T-helper 22 cell (primary cell): Measurements from ENCODE around the gene TLN1.

Source experiments
- DNase-seq: peaks from one replicate; pipeline ENCODE4 v3.0.0-alpha.2; 2020; ENCODE audit warnings: low read depth

TLN1 gene

DNA sequence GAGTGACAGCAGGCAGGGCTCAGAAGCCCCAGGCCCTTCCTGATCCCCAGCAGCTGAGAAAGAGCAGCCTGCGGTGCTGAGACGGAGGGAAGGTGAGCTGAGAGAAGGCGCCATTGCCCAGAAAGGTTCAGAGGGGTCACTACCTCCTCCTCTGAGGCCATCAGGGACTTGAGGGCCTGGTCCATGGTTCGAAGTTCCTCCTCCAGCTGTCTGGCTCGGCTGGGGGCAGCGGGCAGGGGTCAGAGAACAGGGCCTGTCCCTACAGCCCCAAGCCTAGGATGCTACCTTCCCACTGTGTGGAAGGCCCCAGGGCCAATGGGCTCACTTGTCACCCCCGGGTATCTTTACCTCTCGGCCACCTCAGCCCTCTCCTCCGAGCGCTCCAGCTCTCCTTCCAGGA, 47.1 kb downstream of the TLN1 start:
- DNase-seq: no peak

- no peak for DNase-seq
Observed at GRCh38 chr9:35683323-35683722, 48.7 kb downstream of the TLN1 start.

DNA sequence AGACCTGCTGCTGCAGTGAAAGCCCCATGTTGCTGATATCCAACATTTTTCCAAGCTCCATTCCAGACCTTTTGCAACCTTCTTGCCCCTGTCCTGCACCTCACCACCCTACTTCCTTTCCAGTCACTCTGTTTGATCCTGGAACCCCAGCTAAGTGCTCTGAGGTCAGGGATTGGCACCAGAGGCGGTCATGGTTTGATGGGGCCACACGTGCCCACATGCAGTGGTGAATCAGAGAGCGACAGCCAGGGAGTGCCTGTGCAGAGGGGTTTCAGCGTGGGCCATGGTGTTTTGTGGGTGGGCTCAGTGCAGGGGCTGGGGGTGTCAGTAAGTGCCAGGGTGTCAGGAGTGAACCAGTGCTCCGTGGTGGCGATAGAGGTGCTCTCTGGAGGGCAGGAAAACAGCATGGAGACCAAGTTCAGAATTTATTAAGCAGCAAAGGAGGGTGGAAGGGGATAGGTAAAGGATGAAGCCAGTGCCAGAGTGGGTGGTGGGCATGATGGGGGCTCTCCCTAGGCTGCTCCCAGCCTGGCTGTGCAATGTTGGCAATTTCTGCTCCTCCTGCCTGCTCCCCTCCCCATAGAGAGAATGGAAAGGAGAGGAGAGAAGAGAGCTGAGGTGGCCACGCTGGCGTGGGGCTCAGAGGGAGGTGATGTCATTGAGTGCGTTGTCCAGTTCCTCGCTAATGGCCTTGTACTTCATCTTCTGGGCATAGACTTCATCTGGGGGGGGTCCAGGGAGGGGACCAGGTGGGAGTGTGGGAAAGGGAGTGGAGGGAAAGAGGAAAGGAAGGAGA, 49.3 kb downstream of the TLN1 start:
- no peak for DNase-seq

- DNase-seq: no peak
Observed at GRCh38 chr9:35682051-35682450, 49.9 kb downstream of the TLN1 start.

DNA sequence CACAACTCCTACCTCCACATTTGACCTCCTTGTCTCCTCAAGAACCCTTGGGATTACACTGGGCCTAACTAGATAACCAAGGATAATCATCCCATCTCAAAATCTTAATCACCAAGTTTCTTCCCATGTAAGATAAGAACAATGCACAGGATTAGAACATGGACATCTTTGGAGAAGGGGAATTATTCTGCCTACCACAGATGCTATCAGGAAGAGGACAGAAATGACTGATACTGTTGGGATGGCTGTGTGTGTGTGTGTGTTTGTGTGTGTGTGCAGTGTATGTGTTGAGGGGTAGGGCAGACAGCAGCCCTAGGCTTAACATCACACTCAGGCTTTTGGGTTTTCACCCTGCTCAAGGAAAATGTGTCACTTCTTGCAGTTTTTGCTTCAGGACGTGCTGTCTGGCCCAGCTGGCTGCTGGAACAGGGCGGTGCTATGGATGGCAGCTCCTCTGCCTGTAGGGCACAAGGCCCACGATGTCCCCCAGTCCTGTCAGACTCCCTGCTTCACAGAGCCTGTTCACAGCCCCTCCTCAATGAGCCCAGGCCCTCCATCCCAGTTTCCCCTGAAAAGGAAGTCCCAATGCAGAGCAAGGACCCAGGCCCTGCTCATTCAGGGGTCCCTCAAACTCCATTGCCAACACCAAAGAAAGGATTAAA, 50.5 kb downstream of the TLN1 start:
- no peak for DNase-seq

DNA sequence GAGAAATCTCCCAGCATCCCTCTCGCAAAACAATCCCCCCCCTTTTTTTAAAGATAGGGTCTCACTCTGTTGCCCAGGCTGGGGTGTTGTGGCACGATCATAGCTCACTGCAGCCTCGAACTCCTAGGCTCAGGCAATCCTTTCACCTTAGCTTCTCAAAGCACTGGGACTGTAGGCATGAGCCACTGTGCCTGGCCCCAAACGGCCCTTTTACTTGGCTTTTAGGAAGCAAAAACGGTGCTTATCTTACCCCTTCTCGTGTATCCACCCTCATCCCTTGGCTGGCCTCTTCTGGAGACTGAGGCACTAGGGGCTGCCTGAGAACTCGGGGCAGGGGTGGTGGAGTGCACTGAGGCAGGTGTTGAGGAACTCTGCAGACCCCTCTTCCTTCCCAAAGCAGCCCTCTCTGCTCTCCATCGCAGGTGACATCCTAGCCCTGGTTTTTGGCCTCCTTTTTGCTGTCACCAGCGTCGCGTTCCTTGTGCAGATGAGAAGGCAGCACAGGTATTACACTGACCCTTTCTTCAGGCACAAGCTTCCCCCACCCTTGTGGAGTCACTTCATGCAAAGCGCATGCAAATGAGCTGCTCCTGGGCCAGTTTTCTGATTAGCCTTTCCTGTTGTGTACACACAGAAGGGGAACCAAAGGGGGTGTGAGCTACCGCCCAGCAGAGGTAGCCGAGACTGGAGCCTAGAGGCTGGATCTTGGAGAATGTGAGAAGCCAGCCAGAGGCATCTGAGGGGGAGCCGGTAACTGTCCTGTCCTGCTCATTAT, 51.5 kb downstream of the TLN1 start:
- no peak for DNase-seq

DNA sequence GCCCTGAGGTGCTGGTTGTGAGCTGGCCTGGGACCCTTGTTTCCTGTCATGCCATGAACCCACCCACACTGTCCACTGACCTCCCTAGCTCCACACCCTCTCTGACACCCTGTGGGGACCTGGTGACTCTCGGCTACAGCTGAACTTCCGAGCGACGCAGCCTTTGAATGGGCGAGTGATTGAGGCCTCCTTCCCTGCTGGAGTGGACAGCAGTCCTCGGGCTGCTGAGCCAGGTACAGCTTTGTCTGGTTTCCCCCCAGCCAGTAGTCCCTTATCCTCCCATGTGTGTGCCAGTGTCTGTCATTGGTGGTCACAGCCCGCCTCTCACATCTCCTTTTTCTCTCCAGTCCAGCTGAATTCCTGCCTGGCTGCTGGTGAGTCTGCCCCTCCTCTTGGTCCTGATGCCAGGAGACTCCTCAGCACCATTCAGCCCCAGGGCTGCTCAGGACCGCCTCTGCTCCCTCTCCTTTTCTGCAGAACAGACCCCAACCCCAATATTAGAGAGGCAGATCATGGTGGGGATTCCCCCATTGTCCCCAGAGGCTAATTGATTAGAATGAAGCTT, 52.1 kb downstream of the TLN1 start:
- no peak for DNase-seq

DNA sequence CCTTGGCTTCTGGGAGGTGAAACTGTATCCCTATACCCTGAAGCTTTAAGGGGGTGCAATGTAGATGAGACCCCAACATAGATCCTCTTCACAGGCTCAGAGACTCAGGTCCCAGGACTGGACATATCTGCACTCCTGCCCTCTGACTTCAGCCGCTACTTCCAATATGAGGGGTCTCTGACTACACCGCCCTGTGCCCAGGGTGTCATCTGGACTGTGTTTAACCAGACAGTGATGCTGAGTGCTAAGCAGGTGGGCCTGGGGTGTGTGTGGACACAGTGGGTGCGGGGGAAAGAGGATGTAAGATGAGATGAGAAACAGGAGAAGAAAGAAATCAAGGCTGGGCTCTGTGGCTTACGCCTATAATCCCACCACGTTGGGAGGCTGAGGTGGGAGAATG, 52.9 kb downstream of the TLN1 start:
- no peak for DNase-seq

GRCh38 chr9:35675732-35676392, 56.1 kb downstream of the TLN1 start:
- no peak for DNase-seq

GRCh38 chr9:35675204-35675603, 56.8 kb downstream of the TLN1 start:
- DNase-seq: no peak

DNA sequence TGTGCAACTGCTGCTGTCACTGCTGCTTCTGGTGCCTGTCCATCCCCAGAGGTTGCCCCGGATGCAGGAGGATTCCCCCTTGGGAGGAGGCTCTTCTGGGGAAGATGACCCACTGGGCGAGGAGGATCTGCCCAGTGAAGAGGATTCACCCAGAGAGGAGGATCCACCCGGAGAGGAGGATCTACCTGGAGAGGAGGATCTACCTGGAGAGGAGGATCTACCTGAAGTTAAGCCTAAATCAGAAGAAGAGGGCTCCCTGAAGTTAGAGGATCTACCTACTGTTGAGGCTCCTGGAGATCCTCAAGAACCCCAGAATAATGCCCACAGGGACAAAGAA, 58.0 kb downstream of the TLN1 start:
- no peak for DNase-seq

DNA sequence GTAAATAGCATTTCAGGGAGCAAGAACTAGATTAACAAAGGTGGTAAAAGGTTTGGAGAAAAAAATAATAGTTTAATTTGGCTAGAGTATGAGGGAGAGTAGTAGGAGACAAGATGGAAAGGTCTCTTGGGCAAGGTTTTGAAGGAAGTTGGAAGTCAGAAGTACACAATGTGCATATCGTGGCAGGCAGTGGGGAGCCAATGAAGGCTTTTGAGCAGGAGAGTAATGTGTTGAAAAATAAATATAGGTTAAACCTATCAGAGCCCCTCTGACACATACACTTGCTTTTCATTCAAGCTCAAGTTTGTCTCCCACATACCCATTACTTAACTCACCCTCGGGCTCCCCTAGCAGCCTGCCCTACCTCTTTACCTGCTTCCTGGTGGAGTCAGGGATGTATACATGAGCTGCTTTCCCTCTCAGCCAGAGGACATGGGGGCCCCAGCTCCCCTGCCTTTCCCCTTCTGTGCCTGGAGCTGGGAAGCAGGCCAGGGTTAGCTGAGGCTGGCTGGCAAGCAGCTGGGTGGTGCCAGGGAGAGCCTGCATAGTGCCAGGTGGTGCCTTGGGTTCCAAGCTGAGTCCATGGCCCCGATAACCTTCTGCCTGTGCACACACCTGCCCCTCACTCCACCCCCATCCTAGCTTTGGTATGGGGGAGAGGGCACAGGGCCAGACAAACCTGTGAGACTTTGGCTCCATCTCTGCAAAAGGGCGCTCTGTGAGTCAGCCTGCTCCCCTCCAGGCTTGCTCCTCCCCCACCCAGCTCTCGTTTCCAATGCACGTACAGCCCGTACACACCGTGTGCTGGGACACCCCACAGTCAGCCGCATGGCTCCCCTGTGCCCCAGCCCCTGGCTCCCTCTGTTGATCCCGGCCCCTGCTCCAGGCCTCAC, 58.6 kb downstream of the TLN1 start, which contains the start of gene CA9:
CA9 (plus strand) TSS at position 797 of the 893 bp plus-strand sequence; CDS start at position 829, 32 bp downstream.
- no peak for DNase-seq

DNA sequence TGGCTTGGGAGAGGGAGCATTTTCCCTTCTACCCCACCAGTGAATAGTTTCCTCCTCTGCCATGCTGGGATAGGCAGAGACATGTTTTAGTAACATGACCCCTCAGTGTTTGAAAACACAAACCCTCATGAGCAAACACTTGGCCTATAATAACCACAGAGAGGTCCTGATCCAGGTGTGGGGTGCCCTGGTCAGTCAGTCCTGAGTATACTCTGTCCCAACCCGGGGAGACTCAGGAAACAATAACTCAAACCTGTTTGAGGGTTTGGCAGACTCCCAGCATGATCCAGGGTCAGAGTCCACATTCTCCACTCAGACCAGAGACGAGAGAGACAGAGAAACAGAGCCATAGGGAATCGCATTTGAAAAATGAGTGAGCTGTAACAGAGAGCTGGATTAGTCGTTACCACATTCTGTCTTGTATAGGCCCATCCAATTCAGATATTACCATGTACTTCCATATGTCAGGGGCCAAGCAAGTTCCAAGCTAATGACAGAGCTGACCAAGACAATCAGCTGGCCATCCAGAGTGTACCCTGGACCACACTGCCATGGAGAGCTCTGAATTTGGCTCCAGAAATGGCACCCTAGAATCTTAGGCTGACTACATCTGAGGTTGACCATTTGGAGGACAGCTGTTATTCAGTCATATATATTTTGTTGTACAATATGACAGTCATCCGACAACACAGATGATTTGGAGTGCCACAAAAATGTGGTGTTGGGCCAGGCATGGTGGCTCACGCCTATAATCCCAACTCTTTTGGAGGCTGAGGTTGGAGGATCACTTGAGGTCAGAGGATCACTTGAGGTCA, 62.5 kb downstream of the TLN1 start:
- DNase-seq: no peak

DNA sequence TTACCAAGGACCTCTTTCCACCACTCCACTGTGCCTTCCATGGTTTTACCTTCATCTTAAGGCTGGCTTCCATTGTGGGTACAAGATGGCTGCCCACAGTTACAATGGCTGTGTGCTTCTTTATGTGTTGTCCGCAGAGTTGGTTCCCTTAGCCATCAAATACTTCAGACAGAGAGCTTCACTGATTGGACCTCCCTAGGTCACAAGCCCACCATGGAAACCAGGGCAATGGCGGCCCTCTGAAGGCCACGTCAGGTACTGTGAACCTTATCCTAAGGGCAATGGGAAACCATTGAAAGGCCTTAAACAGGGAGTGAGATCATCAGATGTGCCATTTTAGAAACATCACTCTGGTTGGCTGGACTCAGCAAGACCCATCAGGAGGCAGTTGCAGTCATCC, 64.1 kb downstream of the TLN1 start:
- DNase-seq: no peak

DNA sequence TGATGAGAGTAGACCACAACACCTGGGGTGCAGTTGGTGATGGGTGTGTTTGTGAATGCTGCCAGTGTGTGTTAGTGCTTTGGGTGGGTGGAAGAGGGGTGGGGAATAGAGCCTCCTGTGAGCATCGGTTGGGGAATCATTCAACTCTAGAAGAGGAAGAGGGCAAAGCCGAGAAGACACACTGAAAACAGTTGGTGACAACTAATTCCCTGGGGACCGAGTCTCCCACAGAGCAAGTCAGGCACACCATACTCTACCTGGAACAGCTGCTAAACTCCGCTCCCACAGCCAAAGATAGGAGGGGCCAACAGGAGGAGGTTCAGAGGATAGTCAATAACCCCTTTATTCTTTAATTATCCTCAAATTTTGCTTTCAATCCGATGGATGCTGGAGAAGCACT, 65.4 kb downstream of the TLN1 start:
- DNase-seq: no peak

DNA sequence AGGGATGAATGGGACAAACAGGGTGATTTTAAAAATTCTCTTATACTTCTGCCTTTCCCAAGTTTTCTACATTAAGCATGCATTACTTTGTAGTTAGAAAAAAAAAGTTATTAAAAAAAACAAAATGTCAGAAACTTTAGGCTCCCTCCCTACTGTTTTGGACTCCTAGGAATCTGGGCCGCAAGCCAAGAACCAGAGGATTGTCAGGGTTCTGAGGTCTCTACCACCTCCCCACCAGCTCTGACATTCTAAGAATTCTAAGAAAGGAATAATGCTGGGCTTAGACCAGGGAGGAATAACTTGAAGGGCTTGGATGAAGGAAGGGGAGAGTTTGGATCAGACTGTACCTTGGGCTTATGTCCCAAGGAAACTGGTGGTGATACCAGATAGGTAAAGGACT, 66.0 kb downstream of the TLN1 start:
- no peak for DNase-seq

DNA sequence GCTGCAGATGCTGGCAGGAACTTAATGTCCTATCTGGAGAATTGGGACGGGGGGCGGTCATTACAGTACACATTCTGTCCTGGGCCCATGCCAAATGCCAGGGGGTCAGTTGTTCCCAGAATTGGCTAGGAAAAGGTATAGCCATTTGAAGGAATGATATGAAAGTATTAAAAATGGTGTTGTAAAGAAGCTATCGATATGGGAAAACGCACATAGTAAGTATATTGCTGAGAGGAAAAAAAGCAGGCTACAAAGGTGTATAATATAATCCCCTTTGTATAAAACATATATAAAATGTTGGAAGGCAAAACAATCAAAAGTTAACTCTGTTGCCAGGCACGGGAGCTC, 66.5 kb downstream of the TLN1 start:
- DNase-seq: no peak

- peak; percentile 58 for DNase-seq
Observed at GRCh38 chr9:35664531-35665470, 67.2 kb downstream of the TLN1 start, which contains the start of gene ARHGEF39. ARHGEF39 (minus strand) TSS chr9:35665195; CDS start chr9:35665169, 26 bp downstream.

DNA sequence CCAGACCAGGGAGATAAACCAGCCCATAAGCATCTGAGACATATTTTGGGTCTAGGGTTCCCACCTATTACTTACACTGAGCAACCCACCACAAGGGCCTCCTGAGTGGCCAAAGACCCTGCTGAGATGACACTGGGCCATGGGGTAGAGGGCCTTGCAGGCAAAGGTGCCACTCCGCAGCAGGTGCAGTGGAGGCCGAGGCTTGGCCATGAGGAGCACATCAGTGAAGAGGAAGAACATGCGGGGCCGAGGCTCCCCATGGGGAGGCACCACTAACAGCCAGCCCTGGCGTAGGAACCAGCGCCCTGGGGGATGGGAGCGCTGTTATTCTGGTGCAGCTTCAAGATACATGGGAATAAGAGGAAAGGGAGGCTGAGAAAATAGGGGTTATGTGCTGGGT, 69.6 kb downstream of the TLN1 start:
- no peak for DNase-seq
